Measurements from ENCODE around the gene LEF1.

GRCh38 chr4:108174856-108175255, 6.1 kb upstream of the LEF1 start:
- no peak for TF ChIP-seq ZNF184 (CRISPR knock-in tag; IDR thresholded peaks at IDR 0.05)
- TF ChIP-seq CTCF (IDR thresholded peaks at IDR 0.05 in 2 of 3, conservative IDR thresholded peaks at IDR 0.05 in 1 of 3; ENCODE audit: insufficient read depth in 2 of 3, low read depth in 1 of 3, low read length in 3 of 3), result no peak
- no peak for TF ChIP-seq CREB1 (IDR thresholded peaks at IDR 0.05)
- no peak for TF ChIP-seq CREB1 (CRISPR knock-in tag; IDR thresholded peaks at IDR 0.05)
- no peak for TF ChIP-seq TRIM24 (IDR thresholded peaks at IDR 0.05)
- no peak for TF ChIP-seq ELF1 (tag; IDR thresholded peaks at IDR 0.05)
- no peak for TF ChIP-seq BACH1 (tag; IDR thresholded peaks at IDR 0.05)

Data from K562 (cell line).